KOPT-K1 (cell line): ENCODE data around the gene ABCA2.

Experiments
- H3K27ac ChIP-seq: fragments of 200-600 bp; sonication (generic); 2 replicates; pipeline ENCODE4 v1.5.1; 2016; ENCODE audit warnings: antibody characterized with exemption, mild to moderate bottlenecking, low read depth, low read length; ENCODE audit not compliant: poor library complexity, severe bottlenecking
- H3K36me3 ChIP-seq: fragments of 200-600 bp; sonication (generic); 2 replicates; pipeline ENCODE4 v1.5.1; 2017; ENCODE audit warnings: antibody characterized with exemption, mild to moderate bottlenecking, low read length, moderate library complexity; ENCODE audit not compliant: insufficient read depth
- H3K9me3 ChIP-seq: fragments of 200-600 bp; sonication (generic); 2 replicates; pipeline ENCODE4 v1.5.1; 2017; ENCODE audit warnings: antibody characterized with exemption, low read length, mild to moderate bottlenecking; ENCODE audit not compliant: insufficient read depth, poor library complexity, severe bottlenecking

Gene ABCA2

DNA sequence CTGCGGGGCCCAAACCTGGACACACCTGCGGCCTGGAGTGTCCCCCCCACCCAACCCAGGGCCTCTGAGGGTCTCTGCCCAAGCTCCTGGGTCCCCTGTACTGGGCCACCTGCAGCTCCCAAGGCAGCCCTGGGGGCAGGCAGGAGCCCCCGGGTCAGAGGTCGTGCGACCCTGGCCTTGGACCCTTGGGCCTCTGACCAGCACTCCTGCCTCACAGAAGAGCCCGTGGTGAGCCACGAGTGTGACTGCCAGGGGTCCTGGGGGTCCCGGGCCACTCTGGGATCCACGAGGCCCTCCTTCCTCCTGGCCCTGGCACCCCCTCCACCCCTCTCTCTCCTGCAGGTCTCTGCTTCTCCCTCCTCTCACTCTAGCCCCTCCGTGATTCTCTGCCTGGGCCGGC is 55.7 kb downstream of the ABCA2 start:
- Histone ChIP-seq H3K27ac (no peak overlapping the region), H3K36me3 (no peaks in the 10 kb centered on the region), H3K9me3 (no peaks in the 10 kb centered on the region)

GRCh38 chr9:136971746-136972145 is 56.3 kb downstream of the ABCA2 start:
- Histone ChIP-seq H3K27ac (no peak overlapping the region), H3K9me3 (no peaks in the 10 kb centered on the region), H3K36me3 (no peaks in the 10 kb centered on the region)

GRCh38 chr9:136970361-136970760 is 57.7 kb downstream of the ABCA2 start:
- no peak overlapping the region for H3K27ac ChIP-seq
- H3K9me3 ChIP-seq, result no peaks in the 10 kb centered on the region
- H3K36me3 ChIP-seq, result no peaks in the 10 kb centered on the region

DNA sequence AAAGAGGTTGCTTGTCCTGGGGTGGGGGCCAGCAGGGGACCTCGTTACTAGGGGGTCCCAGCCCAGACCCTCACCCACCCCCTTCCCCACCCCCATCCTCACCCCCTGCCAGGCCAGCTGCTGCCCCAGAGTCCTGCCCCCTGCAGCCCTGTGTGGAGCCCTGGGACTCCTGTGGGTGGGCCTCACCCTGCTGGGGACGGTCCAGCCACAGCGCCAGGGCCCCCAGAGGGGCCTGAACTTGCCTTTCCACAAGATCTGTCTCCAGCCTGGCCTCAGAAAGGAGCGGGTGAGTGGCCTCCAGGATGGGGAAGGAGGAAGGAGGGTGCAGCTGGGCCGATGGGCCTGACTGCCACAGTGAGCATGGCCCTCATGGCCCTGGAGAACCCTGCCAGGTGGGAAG is 58.3 kb downstream of the ABCA2 start:
- H3K36me3 ChIP-seq, result no peaks in the 10 kb centered on the region
- no peak overlapping the region for H3K27ac ChIP-seq
- H3K9me3 ChIP-seq, result no peaks in the 10 kb centered on the region

DNA sequence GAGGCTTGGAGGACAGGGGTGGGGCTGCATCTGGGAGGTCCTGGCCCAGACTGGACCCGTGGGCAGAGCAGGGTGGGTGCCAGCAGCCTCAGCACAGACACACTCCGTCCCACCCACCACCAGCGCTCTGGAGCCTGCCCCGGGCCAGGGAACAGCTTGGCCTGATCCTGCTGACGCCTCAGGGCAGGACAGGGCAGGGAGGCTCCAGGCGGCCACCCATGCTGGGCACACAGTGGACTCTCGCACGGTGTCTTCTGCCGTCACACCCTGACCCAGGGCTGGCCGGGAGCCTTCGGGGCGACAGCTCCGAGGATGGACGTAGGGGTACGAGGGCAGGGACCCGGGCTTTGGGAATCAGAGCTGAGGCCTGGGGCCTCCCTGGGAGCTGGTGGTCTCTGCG is 58.9 kb downstream of the ABCA2 start:
- Histone ChIP-seq H3K9me3 (no peaks in the 10 kb centered on the region), H3K36me3 (no peaks in the 10 kb centered on the region), H3K27ac (no peak overlapping the region)

DNA sequence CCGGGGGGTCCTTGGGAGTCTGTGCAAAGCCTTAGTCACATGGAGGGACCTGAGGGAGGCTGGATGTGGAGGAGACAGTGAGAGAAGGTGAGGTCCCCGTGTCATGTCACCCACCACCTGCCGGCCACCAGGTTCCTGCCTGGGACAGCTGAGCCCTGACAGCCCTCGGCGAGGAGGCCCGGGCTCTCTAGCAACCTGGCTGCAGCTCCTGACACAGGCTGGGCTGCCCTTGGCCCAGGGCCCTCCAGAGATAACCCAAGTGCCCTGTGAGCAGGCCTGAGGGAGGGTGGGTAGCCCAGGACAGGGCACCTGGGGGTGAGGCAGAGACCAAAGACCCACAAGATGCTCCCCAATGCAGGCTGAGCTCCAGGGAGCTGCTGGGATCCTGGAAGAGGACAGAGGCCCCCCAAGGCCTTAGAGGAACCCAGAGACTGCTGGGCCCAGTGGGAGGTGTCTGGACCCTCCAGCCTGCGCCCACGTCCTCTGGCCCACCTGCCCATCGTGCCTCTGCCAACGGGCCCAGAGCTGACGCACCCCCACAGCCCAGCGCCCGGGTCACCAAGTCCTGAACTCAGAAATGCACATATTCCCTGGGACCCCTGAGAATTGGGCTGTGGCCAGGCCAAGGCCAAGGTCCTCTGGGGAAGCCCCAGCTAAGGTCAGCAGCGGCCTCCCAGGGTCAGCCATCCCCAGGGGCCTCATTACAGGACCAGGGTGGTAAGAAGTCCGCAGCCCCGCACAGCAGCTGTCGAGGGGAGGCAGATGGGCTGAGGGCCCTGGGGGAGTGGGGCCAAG is 59.5 kb downstream of the ABCA2 start:
- Histone ChIP-seq H3K36me3 (no peaks in the 10 kb centered on the region), H3K27ac (no peak overlapping the region), H3K9me3 (no peaks in the 10 kb centered on the region)

GRCh38 chr9:136965771-136966484 is 62.1 kb downstream of the ABCA2 start:
- H3K36me3 ChIP-seq, result no peaks in the 10 kb centered on the region
- no peak overlapping the region for H3K27ac ChIP-seq
- H3K9me3 ChIP-seq, result no peaks in the 10 kb centered on the region

- Histone ChIP-seq H3K9me3 (no peaks in the 10 kb centered on the region), H3K27ac (no peak overlapping the region), H3K36me3 (no peaks in the 10 kb centered on the region)
These were observed 63.1 kb downstream of the ABCA2 start for GRCh38 chr9:136964833-136965422.

GRCh38 chr9:136964171-136964689 is 63.8 kb downstream of the ABCA2 start:
- Histone ChIP-seq H3K27ac (no peak overlapping the region), H3K36me3 (no peaks in the 10 kb centered on the region), H3K9me3 (no peaks in the 10 kb centered on the region)

DNA sequence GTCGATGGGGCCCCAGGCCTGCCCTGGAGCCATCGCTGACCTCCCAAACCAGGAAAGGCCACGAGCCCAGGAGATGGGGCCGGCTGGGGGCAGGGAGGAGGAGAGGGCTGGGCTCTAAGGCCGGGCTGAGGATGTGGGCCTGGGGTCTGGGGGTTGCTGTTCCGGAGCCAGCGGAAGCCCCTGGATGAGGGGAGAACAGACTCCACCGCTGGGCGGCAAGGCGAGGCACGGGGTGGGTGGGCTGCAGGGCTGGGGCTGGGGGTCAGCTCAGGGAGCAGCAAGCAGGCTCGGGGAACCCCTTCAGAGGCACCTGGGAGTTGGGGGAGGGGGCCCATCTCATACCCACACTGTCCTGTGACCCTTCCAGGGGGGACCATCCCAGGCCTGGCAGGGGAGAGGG is 64.3 kb downstream of the ABCA2 start:
- H3K9me3 ChIP-seq, result no peaks in the 10 kb centered on the region
- no peak overlapping the region for H3K27ac ChIP-seq
- H3K36me3 ChIP-seq, result no peaks in the 10 kb centered on the region

DNA sequence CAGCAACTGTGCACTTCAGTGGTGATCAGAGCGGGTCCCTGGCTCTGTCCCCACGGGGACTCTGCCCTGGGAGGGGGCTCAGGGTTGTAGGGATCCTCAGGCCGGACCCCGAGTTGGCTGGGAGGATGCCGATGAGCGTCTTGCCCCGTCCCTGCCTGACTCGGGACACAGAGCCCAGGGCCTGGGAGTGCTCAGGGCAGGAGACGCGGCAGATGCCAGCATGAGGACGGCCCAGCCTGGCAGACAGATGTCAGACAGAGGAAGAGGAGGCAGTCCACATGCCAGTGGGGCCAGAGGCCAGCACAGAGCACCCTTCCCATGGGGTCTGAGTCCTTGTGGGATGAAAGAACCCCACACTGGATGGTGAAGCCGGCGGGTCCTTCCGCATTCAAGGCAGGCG is 64.7 kb downstream of the ABCA2 start:
- Histone ChIP-seq H3K36me3 (no peaks in the 10 kb centered on the region), H3K9me3 (no peaks in the 10 kb centered on the region), H3K27ac (no peak overlapping the region)

- Histone ChIP-seq H3K27ac (no peak overlapping the region), H3K9me3 (no peaks in the 10 kb centered on the region), H3K36me3 (no peaks in the 10 kb centered on the region)
These were observed 65.3 kb downstream of the ABCA2 start for GRCh38 chr9:136962701-136963248.

DNA sequence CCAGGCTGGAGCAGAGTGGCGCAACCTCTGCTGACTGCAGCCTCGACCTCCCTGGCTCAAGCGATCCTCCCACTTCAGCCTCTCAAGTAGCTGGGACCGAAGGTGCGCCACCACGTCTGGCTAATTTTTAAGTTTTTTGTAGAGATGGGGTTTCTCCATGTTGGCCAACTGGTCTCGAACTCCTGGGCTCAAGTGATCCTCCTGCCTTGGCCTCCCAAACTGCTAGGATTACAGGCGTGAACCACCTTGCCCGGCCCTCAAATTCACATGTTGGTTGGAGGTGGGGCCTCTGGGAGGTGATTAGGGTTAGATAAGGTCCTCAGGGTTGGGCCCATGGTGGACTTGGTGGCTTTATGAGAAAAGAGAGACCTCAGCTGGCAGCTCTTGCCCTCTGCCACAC is 65.9 kb downstream of the ABCA2 start:
- Histone ChIP-seq H3K9me3 (no peaks in the 10 kb centered on the region), H3K27ac (no peak overlapping the region), H3K36me3 (no peaks in the 10 kb centered on the region)

GRCh38 chr9:136961279-136962065 is 66.6 kb downstream of the ABCA2 start:
- Histone ChIP-seq H3K9me3 (no peaks in the 10 kb centered on the region), H3K27ac (no peak overlapping the region), H3K36me3 (no peaks in the 10 kb centered on the region)

GRCh38 chr9:136960938-136961275 is 67.1 kb downstream of the ABCA2 start:
- no peak overlapping the region for H3K27ac ChIP-seq
- no peaks in the 10 kb centered on the region for H3K9me3 ChIP-seq
- no peaks in the 10 kb centered on the region for H3K36me3 ChIP-seq
